GM19240 (cell line): ENCODE data around the gene IQSEC3.
A peak's percentile ranks its signal among the peaks of the same experiment; 100 is the strongest.

ENCODE experiments used
- DNase-seq: peaks from one replicate; pipeline ENCODE4 v3.0.0; 2011; ENCODE audit warnings: low spot score; ENCODE audit not compliant: insufficient read length

The IQSEC3 gene

GRCh38 chr12:78981-79380, 12.4 kb downstream of the IQSEC3 start:
- DNase-seq = no peak

- DNase-seq = no peak
Measured at GRCh38 chr12:80681-81190, 14.2 kb downstream of the IQSEC3 start.

DNA sequence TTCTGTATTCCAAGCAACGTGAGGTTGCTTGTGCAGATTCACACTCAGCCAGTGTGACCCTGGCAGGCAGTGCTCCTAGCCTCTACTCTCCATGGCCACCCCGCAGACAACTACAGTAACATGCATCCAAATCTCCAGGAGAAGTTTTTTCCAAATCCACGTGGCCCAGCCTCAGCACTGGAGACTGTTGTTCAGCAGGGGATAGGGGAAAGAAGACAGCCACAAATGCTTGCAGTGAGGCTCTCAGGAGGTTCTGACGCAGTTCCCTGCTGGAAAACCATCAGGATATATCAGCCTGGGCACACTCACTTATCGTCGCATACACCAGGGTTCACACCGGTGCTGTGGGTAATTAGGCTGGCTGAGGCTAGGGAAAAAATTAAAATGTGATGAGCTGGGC, 16.2 kb downstream of the IQSEC3 start:
- no peak for DNase-seq

- DNase-seq = no peak
Measured at GRCh38 chr12:84056-84455, 17.5 kb downstream of the IQSEC3 start.

- DNase-seq = no peak
Measured at GRCh38 chr12:85191-85666, 18.7 kb downstream of the IQSEC3 start.

- DNase-seq = no peak
Measured at GRCh38 chr12:87315-87714, 20.7 kb downstream of the IQSEC3 start.

DNA sequence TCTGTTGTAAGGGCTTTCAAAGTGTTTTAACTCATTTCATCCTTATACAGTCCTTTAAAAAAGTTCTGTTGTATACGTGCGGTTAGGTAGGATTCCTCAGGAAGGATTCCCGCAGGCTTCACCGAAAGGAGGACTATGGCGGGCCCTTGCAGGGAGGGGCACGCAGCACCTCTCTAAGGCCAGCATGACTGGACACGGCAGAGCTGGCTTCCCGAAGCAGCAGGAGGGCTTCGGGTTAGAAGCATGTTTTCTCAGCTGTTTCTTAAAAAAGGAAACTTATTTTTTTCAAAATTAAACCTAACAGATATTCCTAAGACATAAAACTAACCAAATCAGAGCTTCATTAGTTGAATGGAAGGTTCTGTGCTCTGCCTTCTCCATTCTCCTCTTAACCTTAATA, 21.3 kb downstream of the IQSEC3 start:
- no peak for DNase-seq

DNA sequence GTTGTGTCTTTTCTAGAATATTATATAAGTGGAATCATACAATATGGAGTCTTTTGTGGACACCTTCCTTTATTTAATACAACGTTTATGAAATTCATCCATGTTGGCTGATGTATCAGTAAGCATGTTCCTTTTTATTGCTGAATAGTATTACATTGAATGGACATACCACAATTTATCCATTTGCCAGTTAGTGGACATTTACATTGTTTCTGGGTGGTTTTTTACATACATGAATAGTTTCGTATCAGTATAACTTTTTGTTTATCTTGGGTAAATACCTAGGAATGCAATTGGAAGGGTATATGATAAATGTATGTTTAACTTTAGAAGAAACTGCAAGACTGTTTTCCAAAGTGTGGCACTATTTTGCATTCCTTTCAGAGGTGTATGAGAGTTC, 23.1 kb downstream of the IQSEC3 start:
- no peak for DNase-seq

DNA sequence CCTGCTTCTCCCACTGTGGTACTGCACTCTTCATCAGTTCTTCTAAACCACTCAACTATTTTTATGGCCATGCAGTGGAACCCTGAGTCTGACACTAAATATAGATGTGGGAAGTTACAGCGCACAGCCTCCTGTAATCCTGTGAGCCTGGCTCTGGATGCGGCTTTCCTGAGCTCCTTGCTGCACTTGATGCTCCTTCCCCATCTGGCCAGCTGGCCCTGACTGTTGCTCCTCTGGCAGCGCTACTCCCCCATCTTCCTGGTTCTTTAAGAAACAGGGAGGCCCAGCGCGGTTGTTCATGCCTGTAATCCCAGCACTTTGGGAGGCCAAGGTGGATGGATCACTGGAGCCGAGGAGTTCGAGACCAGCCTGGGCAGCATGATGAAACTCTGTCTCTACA, 24.6 kb downstream of the IQSEC3 start:
- DNase-seq = no peak

GRCh38 chr12:93266-94005, 26.9 kb downstream of the IQSEC3 start:
- no peak for DNase-seq

DNA sequence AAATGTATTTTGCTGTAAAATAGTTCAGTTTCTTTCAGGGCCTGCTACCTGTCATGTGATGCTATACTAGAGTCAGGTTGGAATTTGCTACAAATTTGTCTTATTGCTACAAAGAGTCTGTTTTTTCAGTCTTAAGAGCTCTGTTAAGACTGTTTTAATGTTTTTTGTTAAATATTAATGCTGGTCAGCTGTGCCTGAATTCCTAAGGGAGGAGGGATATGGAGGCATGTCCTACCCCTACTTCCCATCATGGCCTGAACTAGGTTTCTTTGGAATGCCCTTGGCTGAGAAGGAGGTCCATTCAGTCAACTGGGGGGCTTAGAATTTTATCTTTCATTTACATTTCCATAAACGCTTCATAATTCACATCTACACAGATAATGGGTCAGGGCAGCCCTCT, 30.0 kb downstream of the IQSEC3 start:
- no peak for DNase-seq

DNA sequence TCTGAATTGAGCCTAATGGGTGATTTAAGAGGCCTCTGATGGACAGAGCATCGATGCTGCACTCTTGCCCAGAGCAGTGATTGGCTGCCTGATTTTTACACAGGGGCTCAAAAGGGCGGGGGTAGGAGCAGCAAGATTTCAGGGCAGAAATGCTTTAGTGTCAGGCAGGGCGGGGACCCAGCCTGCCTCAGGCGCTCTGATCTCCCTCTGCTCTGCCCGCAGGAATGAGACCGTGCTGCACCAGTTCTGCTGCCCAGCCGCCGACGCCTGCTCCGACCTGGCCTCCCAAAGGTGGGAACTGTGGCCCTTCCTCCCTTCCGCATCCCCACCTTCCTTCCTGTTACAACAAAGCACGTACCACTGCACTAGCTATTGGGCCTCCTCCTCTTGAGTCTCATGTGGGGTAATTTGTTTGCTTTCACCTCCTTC, 32.4 kb downstream of the IQSEC3 start:
- no peak for DNase-seq

- DNase-seq = no peak
Measured at GRCh38 chr12:99605-100004, 33.0 kb downstream of the IQSEC3 start.

GRCh38 chr12:101969-102878, 35.7 kb downstream of the IQSEC3 start:
- no peak for DNase-seq

GRCh38 chr12:102879-103168, 36.3 kb downstream of the IQSEC3 start:
- DNase-seq = no peak

DNA sequence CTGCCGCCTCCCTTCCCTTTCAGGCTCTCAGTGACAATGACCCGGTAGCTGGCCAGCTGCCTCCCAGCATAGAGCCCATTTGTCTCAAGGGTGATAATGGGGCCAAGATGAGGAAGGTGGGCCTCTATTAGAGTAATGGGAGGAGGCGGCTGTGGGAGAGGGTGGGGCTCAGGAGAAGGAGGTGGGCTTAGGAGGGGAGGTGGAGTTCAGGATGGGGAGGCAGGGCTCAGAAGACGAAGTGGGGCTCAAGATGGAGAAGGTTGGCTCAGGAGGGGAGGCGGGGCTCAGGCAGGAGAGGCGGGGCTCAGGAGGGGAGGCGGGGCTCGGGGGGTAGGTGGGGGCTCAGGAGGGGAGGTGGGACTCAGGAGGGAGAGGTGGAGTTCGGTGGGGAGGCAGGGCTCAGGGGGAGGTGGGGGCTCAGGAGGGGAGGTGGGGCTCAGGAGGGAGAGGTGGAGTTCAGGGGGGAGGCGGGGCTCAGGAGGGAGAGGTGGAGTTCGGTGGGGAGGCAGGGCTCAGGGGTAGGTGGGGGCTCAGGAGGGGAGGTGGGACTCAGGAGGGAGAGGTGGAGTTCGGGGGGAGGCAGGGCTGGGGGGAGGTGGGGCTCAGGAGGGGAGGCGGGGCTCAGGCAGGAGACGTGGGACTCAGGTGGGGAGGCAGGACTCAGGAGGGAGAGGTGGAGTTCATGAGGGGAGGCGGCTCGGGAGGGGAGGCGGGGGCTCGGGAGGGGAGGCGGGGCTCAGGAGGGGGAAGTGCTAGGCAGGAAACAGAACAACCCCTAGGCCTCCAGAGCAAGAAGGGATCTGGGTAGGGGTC, 36.8 kb downstream of the IQSEC3 start:
- DNase-seq = no peak

DNA sequence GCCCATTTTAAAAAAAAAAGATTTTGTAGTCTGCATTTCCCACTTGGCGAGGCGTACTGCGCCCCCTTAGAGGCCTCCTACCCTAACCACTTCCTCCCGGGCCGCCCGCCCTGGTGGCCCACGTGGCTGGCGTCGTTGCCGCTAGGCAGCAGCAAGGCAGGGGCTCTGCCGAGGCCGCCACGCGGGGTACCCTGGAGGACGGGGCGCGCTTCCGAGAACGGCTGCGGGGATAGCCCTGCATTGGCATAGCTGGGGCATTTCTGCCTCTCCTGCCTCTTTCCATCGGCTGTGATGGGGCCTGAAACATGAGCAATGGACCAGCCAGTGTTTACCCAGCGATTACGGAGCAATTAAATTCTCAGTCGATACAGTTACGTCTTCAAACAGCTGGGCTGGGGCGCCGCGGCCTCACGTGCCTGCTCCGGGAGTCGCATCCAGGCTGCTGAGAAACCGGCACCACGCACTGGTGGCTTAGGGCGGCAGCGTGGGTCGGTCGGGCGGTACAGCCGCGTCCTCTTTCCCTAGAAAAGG, 38.0 kb downstream of the IQSEC3 start:
- no peak for DNase-seq

GRCh38 chr12:105696-106095, 39.1 kb downstream of the IQSEC3 start:
- no peak for DNase-seq

DNA sequence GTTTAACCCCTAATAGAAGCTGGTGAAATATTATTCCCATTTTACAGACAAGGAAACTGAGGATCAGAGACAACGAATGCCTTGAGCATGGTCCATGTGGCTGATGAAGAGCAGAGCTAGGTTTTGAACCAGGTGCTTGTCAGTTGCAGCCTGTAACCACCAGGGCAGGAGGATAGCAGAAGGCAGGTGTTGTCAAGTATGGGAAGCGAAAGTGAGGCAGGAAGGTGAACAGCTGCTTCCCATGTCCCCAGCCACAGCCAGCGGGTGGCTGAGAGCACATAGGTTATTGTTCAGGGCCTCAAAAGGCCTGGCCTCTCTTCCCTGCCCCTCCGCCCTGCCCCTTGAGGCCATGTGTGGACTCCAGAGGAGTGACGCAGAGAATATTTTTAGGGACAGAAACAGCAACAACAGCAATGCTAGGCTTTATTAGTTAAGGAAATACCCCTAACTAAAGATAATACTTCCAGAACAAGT, 39.6 kb downstream of the IQSEC3 start:
- peak; percentile 80 for DNase-seq

DNA sequence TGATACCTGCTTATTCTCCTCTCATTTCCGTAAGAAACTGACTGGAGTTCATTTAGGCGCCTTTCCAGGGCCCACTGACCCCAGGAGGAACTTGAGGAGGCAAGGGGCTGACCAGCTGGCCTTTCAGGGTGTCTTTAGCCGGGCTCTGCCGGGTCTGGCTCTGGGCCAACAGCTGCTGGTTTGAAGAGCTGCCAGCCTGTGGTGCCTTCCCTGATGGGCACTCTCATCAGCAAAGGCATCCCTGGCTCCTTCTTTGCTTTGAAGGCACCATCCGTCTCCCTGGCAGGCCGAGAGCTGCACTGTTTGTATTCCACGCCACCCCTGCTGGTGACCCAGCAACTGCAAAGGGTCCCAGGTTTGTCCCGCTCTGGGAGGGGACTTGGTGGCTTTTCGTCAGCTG, 42.0 kb downstream of the IQSEC3 start:
- DNase-seq = no peak

GRCh38 chr12:109446-109845, 42.9 kb downstream of the IQSEC3 start:
- DNase-seq = no peak
